H9 (cell line): ENCODE measurements around the gene PLCXD1. TPM values are rescaled to one million over a fixed set of nuclear protein-coding genes. Genes with fewer than 3 reads are reported as not detected.

ENCODE experiments used
- DNase-seq: peaks from one replicate; pipeline ENCODE4 v3.0.0-alpha.2; 2017
- H2AFZ ChIP-seq: one replicate; pipeline ENCODE4 v1.6.1; 2013; ENCODE audit warnings: mild to moderate bottlenecking, low read length, control low read depth, moderate library complexity
- H2AK5ac ChIP-seq: 2 replicates; pipeline ENCODE4 v1.6.1; 2013; ENCODE audit warnings: low read length, control low read depth, mixed read lengths; ENCODE audit not compliant: insufficient read length
- H2BK120ac ChIP-seq: one replicate; pipeline ENCODE4 v1.6.1; 2013; ENCODE audit warnings: low read depth, mild to moderate bottlenecking, low read length, control low read depth, inconsistent platforms; ENCODE audit not compliant: poor library complexity, severe bottlenecking
- H2BK12ac ChIP-seq: 2 replicates; pipeline ENCODE4 v1.6.1; 2013; ENCODE audit warnings: low read length, control low read depth, mixed read lengths, low read depth; ENCODE audit not compliant: insufficient read length
- H2BK15ac ChIP-seq: 2 replicates; pipeline ENCODE4 v1.6.1; 2013; ENCODE audit warnings: low read depth, low read length, control low read depth
- H2BK20ac ChIP-seq: one replicate; pipeline ENCODE4 v1.6.1; 2013; ENCODE audit warnings: low read depth, mild to moderate bottlenecking, low read length, control low read depth, inconsistent platforms; ENCODE audit not compliant: poor library complexity, severe bottlenecking
- H2BK5ac ChIP-seq: 2 replicates; pipeline ENCODE4 v1.6.1; 2013; ENCODE audit warnings: low read length, control low read depth, mixed read lengths; ENCODE audit not compliant: insufficient read length
- H3K14ac ChIP-seq: 2 replicates; pipeline ENCODE4 v1.6.1; 2013; ENCODE audit warnings: low read length, control low read depth; ENCODE audit not compliant: insufficient read depth
- H3K18ac ChIP-seq: 2 replicates; pipeline ENCODE4 v1.6.1; 2013; ENCODE audit warnings: low read depth, mild to moderate bottlenecking, mixed read lengths, low read length, control low read depth; ENCODE audit not compliant: insufficient read length
- H3K23ac ChIP-seq: 2 replicates; pipeline ENCODE4 v1.6.1; 2013; ENCODE audit warnings: low read length, control low read depth, mixed read lengths, low read depth; ENCODE audit not compliant: insufficient read length
- H3K23me2 ChIP-seq: 2 replicates; pipeline ENCODE4 v1.6.1; 2013; ENCODE audit warnings: low read depth, mild to moderate bottlenecking, mixed read lengths, low read length, control low read depth; ENCODE audit not compliant: insufficient read length, poor library complexity, severe bottlenecking
- H3K27ac ChIP-seq: 2 replicates; pipeline ENCODE4 v1.5.1; 2013; ENCODE audit warnings: low read length, control low read depth, mixed read lengths, low read depth; ENCODE audit not compliant: insufficient read length
- H3K27me3 ChIP-seq: 2 replicates; pipeline ENCODE4 v1.6.1; 2013; ENCODE audit warnings: low read length, control low read depth, inconsistent platforms; ENCODE audit not compliant: insufficient read depth
- H3K4ac ChIP-seq: 2 replicates; pipeline ENCODE4 v1.6.1; 2013; ENCODE audit warnings: low read depth, mild to moderate bottlenecking, control low read depth, inconsistent platforms, low read length, moderate library complexity
- H3K4me1 ChIP-seq: 2 replicates; pipeline ENCODE4 v1.6.1; 2013; ENCODE audit warnings: low read length, control low read depth, inconsistent platforms; ENCODE audit not compliant: insufficient read depth
- H3K4me2 ChIP-seq: 2 replicates; pipeline ENCODE4 v1.6.1; 2013; ENCODE audit warnings: low read length, control low read depth, mixed read lengths; ENCODE audit not compliant: insufficient read length, insufficient read depth
- H3K56ac ChIP-seq: 2 replicates; pipeline ENCODE4 v1.6.1; 2013; ENCODE audit warnings: low read depth, mild to moderate bottlenecking, mixed read lengths, low read length, control low read depth; ENCODE audit not compliant: insufficient read length
- H3K79me1 ChIP-seq: 2 replicates; pipeline ENCODE4 v1.6.1; 2013; ENCODE audit warnings: low read depth, mild to moderate bottlenecking, moderate library complexity, low read length, control low read depth, inconsistent platforms; ENCODE audit not compliant: insufficient read depth, poor library complexity, severe bottlenecking
- H3K79me2 ChIP-seq: 2 replicates; pipeline ENCODE4 v1.6.1; 2013; ENCODE audit warnings: low read length, control low read depth, inconsistent platforms; ENCODE audit not compliant: insufficient read depth
- H3K9ac ChIP-seq: 2 replicates; pipeline ENCODE4 v1.6.1; 2013; ENCODE audit warnings: low read length, control low read depth, mixed read lengths; ENCODE audit not compliant: insufficient read length; ENCODE audit errors: extremely low read depth
- H3K9me3 ChIP-seq: one replicate; pipeline ENCODE4 v1.6.1; 2013; ENCODE audit warnings: low read depth, low read length, inconsistent platforms; ENCODE audit not compliant: control insufficient read depth
- H3T11ph ChIP-seq: one replicate; pipeline ENCODE4 v1.6.1; 2013; ENCODE audit warnings: mild to moderate bottlenecking, low read length, control low read depth, inconsistent platforms
- H4K20me1 ChIP-seq: one replicate; pipeline ENCODE4 v1.6.1; 2013; ENCODE audit not compliant: control insufficient read depth, insufficient read length, insufficient read depth
- H4K5ac ChIP-seq: 2 replicates; pipeline ENCODE4 v1.6.1; 2013; ENCODE audit warnings: low read depth, mild to moderate bottlenecking, mixed read lengths, low read length, control low read depth; ENCODE audit not compliant: insufficient read length
- H4K8ac ChIP-seq: replicated peaks from 2 replicates; pipeline ENCODE4 v1.6.1; 2013; ENCODE audit warnings: low read length, control low read depth, mixed read lengths, low read depth; ENCODE audit not compliant: insufficient read length
- H4K91ac ChIP-seq: 2 replicates; pipeline ENCODE4 v1.6.1; 2013; ENCODE audit warnings: low read depth, mild to moderate bottlenecking, moderate library complexity, mixed read lengths, low read length, control low read depth; ENCODE audit not compliant: insufficient read length
- H3K27ac Mint-ChIP-seq, 3 experiments: 2 replicates in 2 of 3; 3 replicates in 1 of 3; pipeline ENCODE4 v1.8.0; 2020 to 2021; ENCODE audit warnings: mixed read lengths in 3 of 3, mild to moderate bottlenecking in 1 of 3, moderate library complexity in 1 of 3
- H3K27me3 Mint-ChIP-seq: 2 replicates; pipeline ENCODE4 v1.8.0; 2021; ENCODE audit warnings: low read depth, mild to moderate bottlenecking, moderate library complexity, mixed read lengths
- H3K36me3 Mint-ChIP-seq, 3 experiments: 2 replicates in 2 of 3; 3 replicates in 1 of 3; pipeline ENCODE4 v1.8.0; 2020 to 2021; ENCODE audit warnings: low read depth in 3 of 3, mixed read lengths in 3 of 3; ENCODE audit not compliant: insufficient read depth in 1 of 3
- H3K4me1 Mint-ChIP-seq, 2 experiments: 2 replicates each; pipeline ENCODE4 v1.8.0; 2020; ENCODE audit warnings: mixed read lengths in 2 of 2
- H3K4me3 Mint-ChIP-seq, 2 experiments: 2 replicates in 1 of 2; 3 replicates in 1 of 2; pipeline ENCODE4 v1.8.0; 2020 to 2021; ENCODE audit warnings: mild to moderate bottlenecking in 2 of 2, mixed read lengths in 2 of 2, moderate library complexity in 1 of 2
- H3K9me3 Mint-ChIP-seq, 2 experiments: 2 replicates in 1 of 2; 3 replicates in 1 of 2; pipeline ENCODE4 v1.8.0; 2020; ENCODE audit warnings: mild to moderate bottlenecking in 2 of 2, mixed read lengths in 2 of 2, moderate library complexity in 1 of 2
- WGBS: extraction: QIAGEN DNeasy Blood & Tissue Kit; methylation state at CpG from one replicate; pipeline ENCODE4 v1.1.7; 2013; ENCODE audit warnings: missing lambda C conversion rate, low lambda C conversion rate, mixed read lengths; ENCODE audit not compliant: insufficient read length; ENCODE audit errors: extremely low coverage; 5-methylcytosine and 5-hydroxymethylcytosine counted together
- total RNA-seq: library from RNA; stranded (reverse); gene quantifications from 2 replicates; pipeline ENCODE4 v1.2.1, GENCODE V29; 2021
- TF ChIP-seq, protein P1 (sequence below): fragments of 200-600 bp; sonication (generic); conservative IDR thresholded peaks from 3 replicates; pipeline ENCODE4 v1.8.0; 2021; ENCODE audit warnings: antibody characterized with exemption, mild to moderate bottlenecking

PLCXD1 gene
- total RNA-seq, 1 experiment from 2014 or later = 96.5 TPM

DNA sequence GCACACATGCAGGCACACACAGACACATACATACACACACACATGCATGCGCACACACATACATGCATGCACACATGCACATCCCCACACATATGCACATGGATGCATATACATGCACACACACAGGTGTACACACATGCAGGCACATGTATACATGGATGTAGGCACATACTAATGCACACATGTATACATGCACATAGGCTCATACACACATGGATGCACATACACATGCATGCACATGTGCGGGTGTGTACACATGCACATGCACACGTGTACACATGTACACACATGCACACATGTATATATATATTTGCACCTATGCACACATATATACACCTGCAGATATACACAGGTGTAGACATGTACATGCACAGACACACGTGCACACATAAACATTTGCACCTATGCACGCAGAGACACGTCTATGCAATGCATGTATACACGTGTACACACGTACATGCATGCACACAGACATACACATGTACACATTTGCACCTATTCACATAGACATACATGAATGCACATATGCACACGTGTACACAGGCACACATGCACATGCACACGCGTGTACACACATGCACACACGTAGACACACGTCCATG is 4.0 kb downstream of the PLCXD1 start:
- H4K8ac ChIP-seq = peak overlapping the region; percentile 71
- no peak overlapping the region for H2BK120ac ChIP-seq
- no peak overlapping the region for H2AK5ac ChIP-seq
- peaks cover 6% of the 10 kb centered on the region for H3K79me1 ChIP-seq
- no peak overlapping the region for H3K4me2 ChIP-seq
- WGBS = no CpG with 5 or more reads among the region's 13 CpGs
- no peak overlapping the region for H3T11ph ChIP-seq
- Mint-ChIP-seq H3K4me3 (peak overlapping the region in 1 of 2 experiments; percentile 42; a peak in 1 of 5 replicates), H3K9me3 (no peaks in the 10 kb centered on the region; a peak in 1 of 5 replicates), H3K4me1 (peaks cover 3 to 21% of the 10 kb centered on the region in 2 experiments), H3K36me3 (peaks cover 57 to 61% (median 57%) of the 10 kb centered on the region in 3 experiments), H3K27me3 (no peaks in the 10 kb centered on the region), H3K27ac (peak overlapping the region in 2 of 3 experiments; percentile 57 to 89; a peak in 3 of 7 replicates)
- H2AFZ ChIP-seq = no peak overlapping the region
- no peak overlapping the region for H2BK15ac ChIP-seq
- H4K20me1 ChIP-seq = peaks cover 3% of the 10 kb centered on the region
- peaks cover 5% of the 10 kb centered on the region for H3K9me3 ChIP-seq
- H2BK20ac ChIP-seq = no peak overlapping the region
- no peak overlapping the region for H3K27ac ChIP-seq
- H4K5ac ChIP-seq = peak overlapping the region; percentile 14
- H3K79me2 ChIP-seq = peaks cover 10% of the 10 kb centered on the region
- peaks cover 3% of the 10 kb centered on the region; the same call in 1 of the 2 replicates for H3K4me1 ChIP-seq
- no peak overlapping the region for H3K14ac ChIP-seq
- no peak overlapping the region for H3K56ac ChIP-seq
- H2BK5ac ChIP-seq = no peak overlapping the region
- H3K27me3 ChIP-seq = no peaks in the 10 kb centered on the region; the same call in 1 of the 2 replicates
- no peak overlapping the region for H2BK12ac ChIP-seq
- no peak overlapping the region for H4K91ac ChIP-seq
- no peak overlapping the region for H3K9ac ChIP-seq
- TF ChIP-seq, protein P1, sequence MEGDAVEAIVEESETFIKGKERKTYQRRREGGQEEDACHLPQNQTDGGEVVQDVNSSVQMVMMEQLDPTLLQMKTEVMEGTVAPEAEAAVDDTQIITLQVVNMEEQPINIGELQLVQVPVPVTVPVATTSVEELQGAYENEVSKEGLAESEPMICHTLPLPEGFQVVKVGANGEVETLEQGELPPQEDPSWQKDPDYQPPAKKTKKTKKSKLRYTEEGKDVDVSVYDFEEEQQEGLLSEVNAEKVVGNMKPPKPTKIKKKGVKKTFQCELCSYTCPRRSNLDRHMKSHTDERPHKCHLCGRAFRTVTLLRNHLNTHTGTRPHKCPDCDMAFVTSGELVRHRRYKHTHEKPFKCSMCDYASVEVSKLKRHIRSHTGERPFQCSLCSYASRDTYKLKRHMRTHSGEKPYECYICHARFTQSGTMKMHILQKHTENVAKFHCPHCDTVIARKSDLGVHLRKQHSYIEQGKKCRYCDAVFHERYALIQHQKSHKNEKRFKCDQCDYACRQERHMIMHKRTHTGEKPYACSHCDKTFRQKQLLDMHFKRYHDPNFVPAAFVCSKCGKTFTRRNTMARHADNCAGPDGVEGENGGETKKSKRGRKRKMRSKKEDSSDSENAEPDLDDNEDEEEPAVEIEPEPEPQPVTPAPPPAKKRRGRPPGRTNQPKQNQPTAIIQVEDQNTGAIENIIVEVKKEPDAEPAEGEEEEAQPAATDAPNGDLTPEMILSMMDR = no peak
- no peak for DNase-seq
- no peaks in the 10 kb centered on the region for H3K23me2 ChIP-seq
- no peak overlapping the region for H3K23ac ChIP-seq
- no peak overlapping the region for H3K18ac ChIP-seq
- H3K4ac ChIP-seq = no peak overlapping the region
